ENCODE measurements around the gene MINDY4.

The MINDY4 gene

GRCh38 chr7:30731581-30731980 lies 39.6 kb upstream of the MINDY4 start:
- H3K27me3 Mint-ChIP-seq (ENCODE audit: low read depth) = peaks cover 10% of the 10 kb centered on the region
- H3K9me3 Mint-ChIP-seq = no peaks in the 10 kb centered on the region

GRCh38 chr7:30732606-30733005 lies 38.6 kb upstream of the MINDY4 start:
- H3K4me1 Mint-ChIP-seq = peaks cover 11% of the 10 kb centered on the region
- no peak overlapping the region for H3K4me3 Mint-ChIP-seq
- peaks cover 10% of the 10 kb centered on the region for H3K27me3 Mint-ChIP-seq (ENCODE audit: low read depth)
- no peak overlapping the region for H3K27ac Mint-ChIP-seq
- no peaks in the 10 kb centered on the region for H3K9me3 Mint-ChIP-seq
- no peaks in the 10 kb centered on the region for H3K36me3 Mint-ChIP-seq (ENCODE audit: low read depth)
- no peak for TF ChIP-seq CTCF (IDR thresholded peaks at IDR 0.05; ENCODE audit: unreplicated experiment in 3 of 3)

More at GRCh38 chr7:30731581-30731980, 39.6 kb upstream of the MINDY4 start:
- no peak overlapping the region for H3K27ac Mint-ChIP-seq
- H3K4me1 Mint-ChIP-seq = peaks cover 18% of the 10 kb centered on the region
- H3K36me3 Mint-ChIP-seq (ENCODE audit: low read depth) = no peaks in the 10 kb centered on the region
- no peak for TF ChIP-seq CTCF (IDR thresholded peaks at IDR 0.05; ENCODE audit: unreplicated experiment in 3 of 3)
- no peak overlapping the region for H3K4me3 Mint-ChIP-seq

- Mint-ChIP-seq H3K27me3 (ENCODE audit: low read depth) (peaks cover 11% of the 10 kb centered on the region), H3K4me1 (peaks cover 8% of the 10 kb centered on the region), H3K36me3 (ENCODE audit: low read depth) (no peaks in the 10 kb centered on the region), H3K4me3 (no peak overlapping the region), H3K9me3 (no peaks in the 10 kb centered on the region), H3K27ac (no peak overlapping the region)
- TF ChIP-seq CTCF (IDR thresholded peaks at IDR 0.05; ENCODE audit: unreplicated experiment in 3 of 3) = no peak
These were observed 38.0 kb upstream of the MINDY4 start for GRCh38 chr7:30733216-30733615.

GRCh38 chr7:30733691-30734090 lies 37.5 kb upstream of the MINDY4 start:
- no peaks in the 10 kb centered on the region for H3K9me3 Mint-ChIP-seq
- no peak overlapping the region for H3K4me3 Mint-ChIP-seq
- peaks cover 3% of the 10 kb centered on the region for H3K4me1 Mint-ChIP-seq
- H3K36me3 Mint-ChIP-seq (ENCODE audit: low read depth) = no peaks in the 10 kb centered on the region
- TF ChIP-seq CTCF (IDR thresholded peaks at IDR 0.05; ENCODE audit: unreplicated experiment in 3 of 3) = no peak
- H3K27me3 Mint-ChIP-seq (ENCODE audit: low read depth) = peaks cover 13% of the 10 kb centered on the region
- no peak overlapping the region for H3K27ac Mint-ChIP-seq

GRCh38 chr7:30734497-30734896 lies 36.7 kb upstream of the MINDY4 start:
- no peaks in the 10 kb centered on the region for H3K9me3 Mint-ChIP-seq
- TF ChIP-seq CTCF (IDR thresholded peaks at IDR 0.05; ENCODE audit: unreplicated experiment in 3 of 3) = no peak
- H3K27me3 Mint-ChIP-seq (ENCODE audit: low read depth) = peaks cover 9% of the 10 kb centered on the region
- H3K36me3 Mint-ChIP-seq (ENCODE audit: low read depth) = no peaks in the 10 kb centered on the region
- H3K4me1 Mint-ChIP-seq = no peaks in the 10 kb centered on the region
- H3K4me3 Mint-ChIP-seq = no peak overlapping the region
- H3K27ac Mint-ChIP-seq = no peak overlapping the region

GRCh38 chr7:30735631-30736030 lies 35.6 kb upstream of the MINDY4 start:
- Mint-ChIP-seq H3K4me3 (no peak overlapping the region), H3K27ac (no peak overlapping the region), H3K4me1 (no peaks in the 10 kb centered on the region), H3K36me3 (ENCODE audit: low read depth) (no peaks in the 10 kb centered on the region), H3K9me3 (no peaks in the 10 kb centered on the region), H3K27me3 (ENCODE audit: low read depth) (peaks cover 9% of the 10 kb centered on the region)
- no peak for TF ChIP-seq CTCF (IDR thresholded peaks at IDR 0.05; ENCODE audit: unreplicated experiment in 3 of 3)

All from nephron (organoid).